HG03039 (cell line): Measurements from ENCODE around the gene GSG1L.

Source experiments
- ATAC-seq: cut with Tn5 transposase; IDR thresholded peaks from one replicate; pipeline ENCODE4 v1.9.1; 2021; ENCODE audit warnings: mild to moderate bottlenecking, moderate library complexity; ENCODE audit not compliant: unreplicated experiment

The GSG1L gene

GRCh38 chr16:27764869-27765675 is 298.4 kb downstream of the GSG1L start:
- no peak for ATAC-seq

GRCh38 chr16:27764427-27764826 is 299.1 kb downstream of the GSG1L start:
- no peak for ATAC-seq

GRCh38 chr16:27762441-27762840 is 301.1 kb downstream of the GSG1L start:
- no peak for ATAC-seq

GRCh38 chr16:27761816-27762215 is 301.7 kb downstream of the GSG1L start:
- no peak for ATAC-seq

GRCh38 chr16:27760789-27761176 is 302.7 kb downstream of the GSG1L start:
- no peak for ATAC-seq

DNA sequence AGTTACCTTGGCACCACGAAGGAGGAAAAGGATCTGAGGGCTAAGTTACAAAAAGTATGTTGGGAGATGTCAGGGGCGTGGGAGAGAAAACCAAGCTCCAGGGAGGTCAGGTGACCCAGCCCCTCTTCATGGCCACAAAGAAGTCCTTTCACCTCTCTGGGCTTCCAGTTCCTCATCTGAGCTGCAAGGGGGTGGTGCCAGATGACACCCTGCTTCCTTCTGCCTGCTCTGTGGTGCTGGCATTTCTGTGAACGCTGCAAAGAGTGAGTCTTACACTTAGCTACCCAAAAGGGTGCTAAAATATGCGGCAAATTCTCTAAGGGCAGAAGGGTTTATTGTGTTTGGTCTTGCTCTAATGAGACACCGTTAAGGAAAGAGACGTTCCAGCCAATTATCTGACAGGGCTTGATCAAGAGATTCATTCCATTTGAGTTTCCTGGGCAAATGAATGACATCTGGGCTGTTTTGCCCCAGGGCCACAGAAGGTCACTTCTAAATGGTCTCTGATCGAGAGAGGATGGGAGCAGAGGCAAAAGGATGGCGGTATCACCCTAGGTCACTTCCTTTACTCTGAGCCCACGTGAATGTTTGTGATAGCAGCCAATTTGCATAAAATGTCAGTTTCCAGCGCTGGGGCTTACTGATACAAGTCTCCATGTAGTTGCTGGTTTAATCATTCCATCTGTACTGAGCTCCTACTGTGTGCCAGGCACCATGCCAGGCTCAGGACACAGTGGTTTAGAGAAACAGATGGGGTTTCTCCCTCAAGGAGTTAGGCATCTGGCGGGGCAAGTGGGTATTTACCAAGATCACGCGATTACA is 303.3 kb downstream of the GSG1L start:
- ATAC-seq: no peak

DNA sequence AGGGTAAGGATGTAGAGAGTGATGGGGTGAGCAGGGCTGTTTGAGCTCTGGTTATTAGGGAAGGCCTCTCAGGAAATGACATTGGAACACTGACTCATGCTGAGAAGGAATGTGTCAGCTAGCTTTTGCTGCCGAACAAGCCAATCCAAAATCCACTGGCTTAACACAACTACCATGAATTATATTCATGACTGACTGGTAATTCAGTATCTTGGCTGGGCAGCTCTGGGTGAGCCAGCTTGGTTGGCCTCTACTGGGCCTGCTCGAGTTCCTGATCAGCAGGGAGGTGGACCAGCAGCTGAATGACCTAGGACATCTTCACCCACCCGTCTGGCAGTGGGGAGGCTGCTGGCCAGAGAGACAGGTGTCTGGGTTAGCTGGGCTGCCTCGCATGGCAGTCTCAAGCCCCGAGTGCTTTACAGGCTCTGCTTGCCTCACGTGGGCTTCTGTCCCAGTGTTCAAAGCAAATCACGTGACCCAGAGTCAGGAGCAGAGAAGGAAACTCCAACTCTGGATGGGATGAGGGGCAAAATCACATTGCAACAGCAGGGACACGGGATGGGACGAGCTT is 304.1 kb downstream of the GSG1L start:
- ATAC-seq: no peak

DNA sequence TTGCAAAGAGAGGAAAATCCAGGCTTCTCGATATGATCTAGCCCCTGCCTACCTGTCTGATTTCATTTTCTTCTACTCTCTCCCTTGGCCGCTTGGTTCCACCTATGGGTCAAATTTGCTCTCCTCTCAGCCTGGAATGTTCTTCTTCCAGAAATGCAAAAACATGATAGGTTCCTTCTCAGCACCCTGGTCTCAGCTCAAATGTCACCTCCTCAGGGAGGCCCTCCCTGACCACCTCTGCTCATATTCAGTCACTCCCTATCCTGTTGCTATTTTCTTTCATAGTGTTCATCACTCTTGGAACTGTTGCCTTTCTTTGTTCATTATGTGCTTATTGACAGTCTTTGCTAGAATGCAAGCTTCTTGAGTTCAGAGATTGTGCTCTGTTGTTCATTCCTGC is 305.0 kb downstream of the GSG1L start:
- no peak for ATAC-seq

- no peak for ATAC-seq
Observed at GRCh38 chr16:27756206-27756970, 307.1 kb downstream of the GSG1L start.

DNA sequence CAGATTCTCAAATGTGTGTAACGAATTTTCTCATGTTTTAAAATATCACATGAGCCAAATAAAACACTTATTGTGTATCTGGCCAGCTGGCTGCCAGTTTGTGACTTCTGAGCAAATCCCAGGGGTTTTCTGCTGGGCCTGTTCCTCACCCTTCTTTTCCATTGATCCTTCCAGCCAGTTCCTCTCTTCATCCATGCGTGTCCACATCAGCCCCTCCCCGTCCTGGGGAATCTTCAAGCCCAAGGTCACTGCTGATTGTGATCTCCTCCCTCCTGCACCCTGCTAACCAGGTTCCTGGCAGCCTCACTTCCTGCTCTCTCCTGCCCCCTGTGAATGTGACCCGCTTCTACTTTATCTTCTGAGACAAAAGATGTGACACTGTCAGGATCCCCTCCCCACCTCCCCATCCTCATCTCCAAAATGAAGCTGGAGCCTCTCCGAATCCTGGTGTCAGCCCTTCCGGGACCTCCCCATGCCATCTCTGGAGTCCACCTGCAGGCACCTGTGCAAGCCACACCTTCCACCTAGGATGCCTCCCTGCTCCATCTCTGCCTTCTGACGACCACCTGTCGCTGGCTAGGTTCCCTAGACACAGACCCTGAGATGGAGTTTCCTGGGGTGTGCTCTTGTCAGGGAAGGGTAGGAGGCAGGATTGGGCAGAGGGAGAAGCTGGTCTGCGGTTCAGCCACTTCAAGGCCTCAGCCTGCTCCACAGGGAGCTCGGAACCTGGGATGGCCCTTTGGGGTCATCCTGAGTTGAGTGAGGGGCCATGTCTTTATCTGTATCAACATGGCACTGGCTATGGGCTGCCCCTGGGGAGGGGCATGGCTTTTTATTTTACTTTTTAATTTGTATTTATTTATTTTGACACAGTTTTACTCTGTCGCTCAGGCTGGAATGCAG is 308.5 kb downstream of the GSG1L start:
- ATAC-seq: no peak

DNA sequence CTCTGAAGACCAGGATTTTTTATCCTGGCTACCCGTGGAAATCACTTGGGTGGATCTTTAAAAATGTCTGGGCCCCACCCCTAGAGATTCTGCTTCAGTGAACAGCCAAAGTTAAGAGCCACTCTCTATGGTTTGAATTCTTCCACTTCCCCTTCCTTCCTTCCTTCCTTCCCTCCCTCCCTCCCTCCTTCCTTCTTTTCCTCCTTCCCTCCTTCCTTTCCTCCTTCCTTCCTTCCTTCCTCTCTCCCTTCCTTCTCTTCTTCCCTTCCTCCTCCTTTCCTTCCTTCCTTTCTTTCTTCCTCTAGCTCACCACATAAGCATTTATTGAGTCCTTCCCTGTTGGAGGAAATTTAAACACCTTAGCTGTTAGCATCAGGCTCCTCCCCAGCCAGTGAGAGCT is 310.0 kb downstream of the GSG1L start:
- no peak for ATAC-seq

DNA sequence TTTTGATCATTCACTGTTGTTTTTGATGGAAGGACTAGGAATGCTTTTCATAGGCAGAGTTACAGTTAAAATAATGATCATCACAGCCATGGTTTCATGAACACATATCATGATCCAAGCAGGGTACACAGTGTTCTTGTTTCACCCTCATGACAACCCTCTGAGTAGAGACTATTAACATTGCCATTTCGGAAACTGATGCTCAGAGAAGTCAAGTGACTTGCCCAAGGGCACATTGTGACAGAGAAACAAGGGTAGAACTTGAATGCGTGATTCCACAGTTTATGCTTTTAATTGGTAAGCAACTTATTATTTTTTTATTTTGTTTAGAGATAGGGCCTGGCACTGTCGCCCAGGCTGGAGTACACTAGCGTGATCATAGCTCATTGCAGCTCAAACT is 311.3 kb downstream of the GSG1L start:
- no peak for ATAC-seq

GRCh38 chr16:27751676-27752075 is 311.8 kb downstream of the GSG1L start:
- no peak for ATAC-seq

GRCh38 chr16:27751233-27751632 is 312.3 kb downstream of the GSG1L start:
- no peak for ATAC-seq

DNA sequence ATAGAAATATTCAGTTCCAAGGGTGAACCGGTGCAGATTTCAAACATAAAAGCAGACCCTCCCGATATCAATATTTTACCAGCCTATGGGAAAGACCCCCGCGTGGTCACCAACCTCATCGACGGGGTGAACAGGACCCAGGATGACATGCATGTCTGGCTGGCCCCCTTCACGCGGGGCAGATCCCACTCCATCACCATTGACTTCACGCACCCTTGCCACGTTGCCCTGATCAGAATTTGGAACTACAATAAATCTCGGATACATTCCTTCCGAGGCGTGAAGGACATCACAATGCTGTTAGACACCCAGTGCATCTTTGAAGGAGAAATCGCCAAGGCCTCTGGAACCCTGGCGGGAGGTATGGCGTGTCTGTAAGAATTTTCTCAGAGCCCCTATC is 313.6 kb downstream of the GSG1L start:
- ATAC-seq: no peak

DNA sequence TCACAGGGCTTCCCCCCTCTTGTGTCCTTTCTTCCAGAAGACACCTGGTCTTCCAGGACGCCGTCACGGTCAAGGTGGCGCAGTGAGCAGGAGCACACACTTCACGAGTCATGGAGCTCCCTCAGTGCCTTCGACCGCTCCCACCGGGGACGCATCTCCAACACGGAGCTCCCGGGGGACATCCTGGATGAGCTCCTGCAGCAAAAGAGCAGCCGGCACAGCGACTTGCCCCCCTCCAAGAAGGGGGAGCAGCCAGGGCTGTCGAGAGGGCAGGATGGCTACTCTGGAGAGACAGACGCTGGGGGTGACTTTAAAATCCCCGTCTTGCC is 314.0 kb downstream of the GSG1L start:
- no peak for ATAC-seq

- ATAC-seq: no peak
Observed at GRCh38 chr16:27748868-27749546, 314.5 kb downstream of the GSG1L start.

- ATAC-seq: no peak
Observed at GRCh38 chr16:27747946-27748345, 315.6 kb downstream of the GSG1L start.

DNA sequence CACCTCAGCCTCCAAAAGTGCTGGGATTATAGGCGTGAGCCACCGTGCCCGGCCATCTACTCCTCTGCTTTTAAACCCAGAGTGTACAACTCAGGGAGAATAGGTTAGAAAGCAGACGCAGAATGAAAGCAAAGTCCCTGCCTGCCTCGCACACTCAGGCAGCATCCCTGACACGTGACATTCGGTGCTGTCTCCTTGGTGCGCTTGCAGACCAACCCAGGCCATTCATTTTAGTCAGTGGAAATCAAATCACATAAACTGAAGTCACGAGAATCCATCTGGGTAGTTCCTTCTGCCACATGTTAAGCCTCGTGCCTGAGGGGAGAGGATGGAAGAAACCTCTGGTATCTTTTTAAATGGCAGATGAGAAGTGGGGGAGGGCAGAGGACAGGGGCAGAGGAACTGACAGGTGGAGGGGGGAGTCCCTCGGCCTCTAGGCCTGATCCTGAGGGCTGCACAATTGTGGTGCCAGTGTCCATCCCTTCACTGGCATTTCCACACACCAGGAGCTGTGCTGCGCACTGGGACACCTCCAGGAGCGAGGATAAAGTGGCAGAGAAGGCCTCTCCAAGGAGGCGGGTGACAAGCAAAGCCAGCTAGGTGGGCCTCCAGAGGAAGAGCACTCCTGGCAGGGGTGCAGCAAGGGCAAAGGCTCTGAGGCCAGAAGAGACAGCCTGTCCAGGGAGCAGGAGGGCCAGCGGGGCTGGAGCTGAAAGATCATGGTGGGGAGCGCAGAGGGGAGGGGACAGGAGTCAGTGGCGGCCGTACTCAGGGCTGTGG is 317.2 kb downstream of the GSG1L start:
- ATAC-seq: no peak
